Liver (tissue), 9 donors: ENCODE results near the gene DCAF11. TPM values are rescaled to one million over a fixed set of nuclear protein-coding genes. Genes with fewer than 3 reads are reported as not detected.

Experiments used
- DNase-seq: peaks from one replicate; pipeline ENCODE4 v3.0.0-alpha.2; 2017; ENCODE audit warnings: low spot score
- H3K27ac ChIP-seq, 2 donors: one replicate each; pipeline ENCODE4 v1.7.0; 2013; ENCODE audit warnings: inconsistent platforms in 2 of 2, low read length in 2 of 2, control low read depth in 1 of 2, low read depth in 1 of 2, mild to moderate bottlenecking in 1 of 2
- H3K27me3 ChIP-seq, 4 donors: one replicate each; pipeline versions ENCODE4 v1.6.1 to v1.7.0; 2013; ENCODE audit warnings: low read length in 3 of 4, inconsistent platforms in 1 of 4, mild to moderate bottlenecking in 1 of 4, moderate library complexity in 1 of 4; ENCODE audit not compliant: control insufficient read depth in 4 of 4, insufficient read depth in 4 of 4
- H3K36me3 ChIP-seq, 4 donors: one replicate each; pipeline versions ENCODE4 v1.6.1 to v1.7.0; 2013; ENCODE audit warnings: low read length in 3 of 4, mild to moderate bottlenecking in 3 of 4, low read depth in 1 of 4, moderate library complexity in 1 of 4; ENCODE audit not compliant: control insufficient read depth in 4 of 4, insufficient read depth in 3 of 4
- H3K4me1 ChIP-seq, 4 donors: one replicate each; pipeline versions ENCODE4 v1.6.1 to v1.7.0; 2013; ENCODE audit warnings: low read length in 3 of 4, mild to moderate bottlenecking in 3 of 4, moderate library complexity in 1 of 4; ENCODE audit not compliant: control insufficient read depth in 4 of 4, insufficient read depth in 4 of 4
- H3K4me3 ChIP-seq, 3 donors: one replicate each; pipeline versions ENCODE4 v1.6.1 to v1.7.0; 2013; ENCODE audit warnings: low read length in 3 of 3, control low read depth in 1 of 3, low read depth in 1 of 3, mild to moderate bottlenecking in 1 of 3
- H3K9ac ChIP-seq, 2 donors: one replicate each; pipeline ENCODE4 v1.7.0; 2013; ENCODE audit warnings: low read length in 2 of 2, mild to moderate bottlenecking in 2 of 2, moderate library complexity in 2 of 2, control low read depth in 1 of 2, low read depth in 1 of 2
- H3K9me3 ChIP-seq, 4 donors: one replicate each; pipeline versions ENCODE4 v1.6.1 to v1.7.0; 2013; ENCODE audit warnings: low read length in 3 of 4; ENCODE audit not compliant: control insufficient read depth in 4 of 4
- EGR1 ChIP-seq, 2 donors: IDR thresholded peaks; 2 replicates each; pipeline ENCODE4 v1.6.1; 2016 to 2018; ENCODE audit warnings: antibody characterized with exemption in 2 of 2, low read depth in 2 of 2
- FOXA1 ChIP-seq: IDR thresholded peaks from 2 replicates; pipeline ENCODE4 v1.6.1; 2016; ENCODE audit warnings: antibody characterized with exemption
- FOXA2 ChIP-seq: IDR thresholded peaks from 2 replicates; pipeline ENCODE4 v1.6.1; 2016; ENCODE audit warnings: antibody characterized with exemption
- GABPA ChIP-seq, 2 donors: IDR thresholded peaks in 1 of 2; conservative IDR thresholded peaks in 1 of 2; 2 replicates each; pipeline ENCODE4 v1.6.1; 2016; ENCODE audit warnings: antibody characterized with exemption in 2 of 2, mild to moderate bottlenecking in 1 of 2, moderate library complexity in 1 of 2
- HNF4A ChIP-seq, 2 donors: conservative IDR thresholded peaks; 2 replicates each; pipeline ENCODE4 v1.6.1; 2016; ENCODE audit warnings: antibody characterized with exemption in 2 of 2, mild to moderate bottlenecking in 2 of 2
- HNF4G ChIP-seq: IDR thresholded peaks from 2 replicates; pipeline ENCODE4 v1.6.1; 2016; ENCODE audit warnings: antibody characterized with exemption
- JUND ChIP-seq, 2 donors: IDR thresholded peaks; 2 replicates each; pipeline ENCODE4 v1.6.1; 2016; ENCODE audit warnings: antibody characterized with exemption in 2 of 2
- MAX ChIP-seq: IDR thresholded peaks from 2 replicates; pipeline ENCODE4 v1.6.1; 2016; ENCODE audit warnings: antibody characterized with exemption
- NR2F2 ChIP-seq: IDR thresholded peaks from 2 replicates; pipeline ENCODE4 v1.6.1; 2016; ENCODE audit warnings: antibody characterized with exemption
- RAD21 ChIP-seq, 2 donors: IDR thresholded peaks; 2 replicates each; pipeline ENCODE4 v1.6.1; 2016; ENCODE audit warnings: antibody characterized with exemption in 2 of 2, mild to moderate bottlenecking in 2 of 2
- REST ChIP-seq: IDR thresholded peaks from 2 replicates; pipeline ENCODE4 v1.6.1; 2016; ENCODE audit warnings: antibody characterized with exemption, mild to moderate bottlenecking
- RXRA ChIP-seq, 2 donors: IDR thresholded peaks; 2 replicates each; pipeline ENCODE4 v1.6.1; 2017 to 2018; ENCODE audit warnings: antibody characterized with exemption in 2 of 2, mild to moderate bottlenecking in 1 of 2
- SP1 ChIP-seq: IDR thresholded peaks from 2 replicates; pipeline ENCODE4 v1.6.1; 2018; ENCODE audit warnings: antibody characterized with exemption, mild to moderate bottlenecking
- TAF1 ChIP-seq: conservative IDR thresholded peaks from 2 replicates; pipeline ENCODE4 v1.6.1; 2016; ENCODE audit warnings: antibody characterized with exemption, mild to moderate bottlenecking
- YY1 ChIP-seq: IDR thresholded peaks from 2 replicates; pipeline ENCODE4 v1.6.1; 2016; ENCODE audit warnings: antibody characterized with exemption, mild to moderate bottlenecking
- ZBTB33 ChIP-seq: IDR thresholded peaks from 2 replicates; pipeline ENCODE4 v1.6.1; 2016; ENCODE audit warnings: antibody characterized with exemption
- WGBS: extraction: QIAGEN DNeasy Blood & Tissue Kit; methylation state at CpG from one replicate; pipeline ENCODE4 v1.1.7; 2013; 5-methylcytosine and 5-hydroxymethylcytosine counted together
- polyA plus RNA-seq, 2 donors: library from polyadenylated mRNA; stranded (reverse) in 1 of 2; unstranded in 1 of 2; fragments of 200-250 nt in 1 of 2; fragments of >200 nt in 1 of 2; fragmentation: Nextera tagmentation in 1 of 2; extraction: Ambion mirVana in 1 of 2; gene quantifications; one replicate each; pipeline versions ENCODE4 v1.2.1 to v1.2.3, GENCODE V29; 2013 to 2015
- total RNA-seq, 2 donors: library from RNA; depleted of rRNA; stranded (reverse); fragments of >200 nt; gene quantifications; one replicate each; pipeline ENCODE4 v1.2.3, GENCODE V29; 2014
- TF ChIP-seq, protein P1 (sequence below): IDR thresholded peaks from 2 replicates; pipeline ENCODE4 v1.6.1; 2016; ENCODE audit warnings: antibody characterized with exemption
- TF ChIP-seq, protein P2 (sequence below): fragments of 150-350 bp; IDR thresholded peaks from 2 replicates; pipeline ENCODE4 v1.5.1; 2017; ENCODE audit warnings: improper control_type of control experiment, low read depth, low read length; ENCODE audit not compliant: missing input control
- donor health status: healthy.
- donor health status: healthy.
- donor health status: healthy.
- donor health status: healthy.
- donor health status: healthy.

The DCAF11 gene
- total and polyA plus RNA-seq, 4 donors, result 30.1 to 312 (median 167) TPM

GRCh38 chr14:24113801-24114531 lies 611 bp upstream of the DCAF11 start:
- Histone ChIP-seq H3K27ac (peak overlapping the region; percentile 99 to 100), H3K36me3 (peaks cover 2 to 13% (median 11%) of the 10 kb centered on the region in 4 donors), H3K4me1 (peaks cover 4 to 51% (median 42%) of the 10 kb centered on the region in 4 donors), H3K27me3 (no peaks in the 10 kb centered on the region), H3K9ac (peak overlapping the region; percentile 94 to 97), H3K9me3 (no peaks in the 10 kb centered on the region), H3K4me3 (peak overlapping the region; percentile 55 to 94 (median 90))
- WGBS, result under 1% methylated on average over 42 of the region's 42 CpGs
- TF ChIP-seq YY1, result peak; percentile 28
- TF ChIP-seq MAX, result peak; percentile 63
- peak; percentile 25 for TF ChIP-seq NR2F2
- TF ChIP-seq RAD21 (IDR thresholded peaks at IDR 0.05), result peak in 1 of 2 donors; percentile 59
- TF ChIP-seq HNF4A (conservative IDR thresholded peaks at IDR 0.05), result peak; percentile 97 to 98
- peak; percentile 78 for TF ChIP-seq ZBTB33
- TF ChIP-seq RXRA (IDR thresholded peaks at IDR 0.05), result peak; percentile 99
- peak; percentile 78 for TF ChIP-seq REST
- TF ChIP-seq EGR1 (IDR thresholded peaks at IDR 0.05; ENCODE audit: low read depth in 2 of 2), result peak; percentile 82 to 94
- TF ChIP-seq FOXA1, result peak; percentile 90
- TF ChIP-seq, protein P1, sequence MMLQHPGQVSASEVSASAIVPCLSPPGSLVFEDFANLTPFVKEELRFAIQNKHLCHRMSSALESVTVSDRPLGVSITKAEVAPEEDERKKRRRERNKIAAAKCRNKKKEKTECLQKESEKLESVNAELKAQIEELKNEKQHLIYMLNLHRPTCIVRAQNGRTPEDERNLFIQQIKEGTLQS, result peak; percentile 76
- peak; percentile 49 for TF ChIP-seq FOXA2
- peak; percentile 94 for TF ChIP-seq SP1
- TF ChIP-seq TAF1, result peak; percentile 96
- peak; percentile 98 for TF ChIP-seq HNF4G
- TF ChIP-seq JUND (IDR thresholded peaks at IDR 0.05), result peak; percentile 61 to 89
- TF ChIP-seq, protein P2, sequence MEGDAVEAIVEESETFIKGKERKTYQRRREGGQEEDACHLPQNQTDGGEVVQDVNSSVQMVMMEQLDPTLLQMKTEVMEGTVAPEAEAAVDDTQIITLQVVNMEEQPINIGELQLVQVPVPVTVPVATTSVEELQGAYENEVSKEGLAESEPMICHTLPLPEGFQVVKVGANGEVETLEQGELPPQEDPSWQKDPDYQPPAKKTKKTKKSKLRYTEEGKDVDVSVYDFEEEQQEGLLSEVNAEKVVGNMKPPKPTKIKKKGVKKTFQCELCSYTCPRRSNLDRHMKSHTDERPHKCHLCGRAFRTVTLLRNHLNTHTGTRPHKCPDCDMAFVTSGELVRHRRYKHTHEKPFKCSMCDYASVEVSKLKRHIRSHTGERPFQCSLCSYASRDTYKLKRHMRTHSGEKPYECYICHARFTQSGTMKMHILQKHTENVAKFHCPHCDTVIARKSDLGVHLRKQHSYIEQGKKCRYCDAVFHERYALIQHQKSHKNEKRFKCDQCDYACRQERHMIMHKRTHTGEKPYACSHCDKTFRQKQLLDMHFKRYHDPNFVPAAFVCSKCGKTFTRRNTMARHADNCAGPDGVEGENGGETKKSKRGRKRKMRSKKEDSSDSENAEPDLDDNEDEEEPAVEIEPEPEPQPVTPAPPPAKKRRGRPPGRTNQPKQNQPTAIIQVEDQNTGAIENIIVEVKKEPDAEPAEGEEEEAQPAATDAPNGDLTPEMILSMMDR, result no peak
- TF ChIP-seq GABPA (IDR thresholded peaks at IDR 0.05 in 1 of 2, conservative IDR thresholded peaks at IDR 0.05 in 1 of 2), result peak; percentile 68 to 84
- peak; percentile 86 for DNase-seq
